HL-60/S4 treated with retinoic acid at 250 ng/mL for 4 days and 3 days (cell line): ENCODE measurements around the gene SERGEF.

Experiments
- in situ Hi-C: fragments of 300-500 bp; cut with MboI; formaldehyde crosslinking; loops from 2 replicates; pipeline ENCODE4 v1.7.0; 2022; ENCODE audit warnings: low sequenced_read_pairs

Gene SERGEF

DNA sequence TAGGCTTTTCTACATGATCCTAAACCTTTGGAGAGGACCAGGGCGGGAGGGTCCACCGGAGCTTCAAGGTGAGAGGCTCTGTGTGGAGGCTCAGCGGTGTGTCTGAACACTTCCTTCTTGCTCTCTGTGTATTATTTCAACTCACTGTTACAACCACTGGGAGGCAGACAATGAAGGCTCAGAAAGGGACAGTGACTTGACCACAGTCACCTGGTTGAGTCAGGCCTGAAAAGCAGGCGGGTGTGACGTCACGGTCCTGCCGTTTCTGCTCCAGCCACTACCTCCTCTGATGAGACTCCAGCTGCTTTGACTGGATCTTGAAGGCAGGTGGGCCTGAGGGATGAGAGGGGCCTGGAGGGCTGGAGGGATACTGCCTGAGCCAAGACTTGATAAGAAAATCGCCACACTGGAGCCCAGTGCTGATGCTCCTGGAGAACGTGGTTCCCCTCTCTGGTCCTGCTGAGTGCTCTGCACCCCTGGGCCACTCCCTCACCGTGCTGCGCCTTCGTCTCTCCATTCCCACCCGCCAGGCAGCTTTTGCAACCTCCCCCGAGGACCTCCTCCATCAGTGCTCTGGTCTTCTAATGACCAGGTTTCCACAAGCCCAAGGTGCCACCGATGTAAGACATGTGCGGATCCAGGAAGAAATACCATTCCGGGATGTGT lies 250.4 kb downstream of the SERGEF start:
- in situ Hi-C loops, result no loop called here

DNA sequence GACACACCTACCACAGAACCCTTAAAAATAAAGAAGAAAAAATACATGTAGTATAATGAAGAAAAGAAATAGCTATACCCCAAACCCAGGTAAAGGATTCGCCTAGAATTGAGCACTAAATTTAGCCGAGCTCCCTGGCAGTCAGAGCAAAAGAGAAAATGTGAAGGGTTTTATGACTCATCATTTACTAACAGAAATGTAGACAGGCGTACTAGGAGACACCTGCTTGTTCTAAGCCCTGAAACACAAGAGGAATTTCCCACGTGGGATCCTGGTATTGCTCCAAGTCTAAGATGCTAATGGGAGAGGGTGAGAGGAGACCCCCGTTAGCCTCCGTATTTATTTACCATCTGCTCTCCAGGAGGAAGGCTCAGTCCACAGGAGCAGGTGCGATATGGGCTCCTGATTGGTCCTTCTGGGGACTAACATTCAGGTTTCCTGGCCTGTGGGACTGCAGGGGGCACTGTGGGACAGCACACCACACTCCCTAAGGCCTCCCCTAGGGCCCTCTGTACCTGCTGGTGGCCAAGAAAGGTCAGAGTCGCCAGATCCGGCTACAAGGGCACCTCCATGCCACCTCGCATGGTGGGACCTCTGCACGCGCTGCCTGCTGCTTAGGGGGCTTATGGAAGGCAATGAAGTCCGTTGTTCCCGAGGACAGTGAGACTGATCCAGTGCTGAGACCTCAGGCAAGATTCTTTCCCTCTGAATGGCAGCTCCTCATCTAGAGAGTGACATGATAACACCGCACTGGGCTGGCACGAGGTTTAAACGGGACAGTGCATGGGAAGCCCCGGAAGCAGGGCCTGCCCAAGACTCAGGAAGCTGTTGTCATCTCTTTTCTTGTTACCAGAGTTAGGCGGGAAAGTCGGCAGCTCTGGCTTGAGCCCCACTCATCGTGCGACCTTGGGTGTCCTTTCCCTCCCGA lies 252.5 kb downstream of the SERGEF start:
- in situ Hi-C loops, result no loop called here

DNA sequence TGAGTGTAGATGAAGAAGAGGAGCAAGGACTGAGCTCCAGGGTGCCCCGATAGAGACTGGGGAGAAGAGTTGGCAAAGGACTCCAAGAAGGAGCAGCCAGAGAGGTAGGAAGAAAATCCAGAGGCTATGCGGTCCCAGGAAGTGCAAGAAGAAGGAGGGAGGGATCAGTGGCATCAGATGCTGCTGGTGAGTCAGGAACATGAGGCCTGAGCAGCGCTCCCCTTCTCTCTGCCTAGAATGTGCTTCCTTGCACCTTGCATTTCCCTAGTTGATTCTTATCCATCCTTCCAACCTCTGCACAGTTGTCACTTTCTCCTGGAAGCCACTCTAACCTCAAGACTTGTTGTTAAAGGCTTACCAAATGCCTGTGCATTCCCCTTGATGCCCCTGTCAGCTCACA lies 257.0 kb downstream of the SERGEF start:
- in situ Hi-C loops, result no loop called here

DNA sequence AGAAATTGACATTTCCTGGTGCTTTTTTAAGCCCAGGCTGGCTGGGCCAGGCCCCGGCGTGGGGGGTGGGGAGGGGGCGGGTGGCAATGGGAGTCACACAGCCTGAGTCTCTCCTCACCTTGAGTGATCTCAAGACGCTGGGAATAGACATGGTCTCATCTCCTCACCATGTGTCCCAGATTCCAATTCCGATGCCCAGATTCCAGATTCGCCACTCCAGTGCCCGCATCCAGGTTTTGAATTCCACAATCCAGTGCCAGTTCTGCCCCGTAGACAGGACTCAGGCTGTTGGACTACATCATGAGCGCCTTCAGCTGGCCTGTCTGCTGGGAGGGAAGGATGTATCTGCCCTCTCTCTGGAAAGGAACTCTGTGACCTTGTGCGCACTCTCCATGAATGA lies 259.2 kb downstream of the SERGEF start:
- in situ Hi-C loops, result no loop called here

DNA sequence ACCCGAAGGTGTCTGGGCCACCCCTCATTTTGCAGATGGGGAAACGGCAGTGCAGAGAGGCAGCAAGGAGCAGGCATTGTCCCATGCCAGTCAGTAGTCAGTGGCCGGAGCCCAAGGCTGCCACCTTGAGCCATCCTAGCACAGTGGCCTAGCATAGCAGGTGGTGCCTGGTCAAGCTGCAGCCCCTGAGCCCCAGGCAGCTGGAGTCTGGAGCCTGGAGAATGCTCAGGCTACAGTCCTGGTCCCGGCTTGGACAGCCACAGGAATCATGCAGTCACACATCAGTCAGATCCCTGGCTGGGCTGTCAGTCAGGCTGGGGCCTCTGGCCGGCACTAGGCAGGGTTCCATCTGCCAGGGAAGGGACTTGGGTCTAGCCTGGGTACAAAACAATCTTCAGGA lies 259.7 kb downstream of the SERGEF start:
- in situ Hi-C loops, result no loop called here

DNA sequence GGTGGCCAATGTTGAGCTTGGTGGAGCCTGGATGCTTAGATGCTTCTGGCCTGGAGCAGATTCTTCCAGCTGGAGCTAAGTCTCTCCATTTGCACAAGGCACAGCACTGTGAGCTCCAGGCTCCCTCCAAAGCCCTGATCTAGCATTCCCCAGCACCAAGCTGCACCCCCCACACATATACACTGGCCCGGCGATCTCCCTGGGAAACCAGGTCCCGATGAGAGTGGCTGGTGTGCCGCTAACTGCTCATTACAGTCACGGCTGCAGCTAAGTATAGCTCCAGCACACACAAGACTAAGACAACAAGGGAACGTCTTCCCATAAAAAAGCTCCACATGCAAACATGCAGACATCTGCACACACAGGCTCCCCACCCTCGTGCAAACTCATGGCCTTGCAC lies 260.7 kb downstream of the SERGEF start:
- in situ Hi-C loops, result no loop called here

DNA sequence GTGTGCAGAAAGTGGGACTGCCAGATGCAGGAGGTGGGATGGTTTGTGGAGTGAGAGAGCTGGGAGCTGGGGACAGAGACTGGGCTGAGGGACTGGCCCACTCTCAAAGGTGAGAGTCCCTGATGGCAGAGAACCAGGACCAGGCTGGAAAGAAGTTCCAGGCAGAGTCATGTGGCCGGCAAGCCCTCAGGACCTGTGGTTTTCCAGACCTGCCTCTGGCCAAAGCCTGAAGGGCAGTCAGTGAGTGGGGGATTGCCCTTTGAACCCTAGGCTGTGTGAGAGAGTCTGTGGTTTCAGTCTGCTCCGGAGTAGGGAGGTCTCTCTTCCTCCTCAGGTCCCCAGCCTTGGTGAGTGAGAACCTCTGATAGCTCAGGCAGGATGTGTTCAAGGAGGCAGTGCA lies 261.3 kb downstream of the SERGEF start:
- in situ Hi-C loops, result no loop called here

DNA sequence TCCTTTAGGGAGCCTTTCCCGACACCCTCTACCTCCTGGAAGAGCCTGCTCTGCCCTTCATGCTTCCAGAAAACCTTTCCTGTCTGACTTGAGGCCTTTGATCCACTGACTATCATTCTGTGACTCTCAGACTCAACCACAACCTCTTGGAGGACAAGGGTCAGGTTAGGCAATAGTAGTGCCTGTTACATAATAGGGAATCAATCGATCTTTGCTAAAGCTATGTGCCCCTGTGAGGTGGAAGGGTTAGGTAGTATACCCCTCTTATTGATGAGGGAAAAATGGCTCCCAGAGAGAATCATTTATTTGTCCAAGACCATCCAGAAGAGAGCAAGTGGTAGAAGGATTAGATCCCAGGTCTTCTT lies 262.1 kb downstream of the SERGEF start:
- in situ Hi-C loops, result no loop called here

DNA sequence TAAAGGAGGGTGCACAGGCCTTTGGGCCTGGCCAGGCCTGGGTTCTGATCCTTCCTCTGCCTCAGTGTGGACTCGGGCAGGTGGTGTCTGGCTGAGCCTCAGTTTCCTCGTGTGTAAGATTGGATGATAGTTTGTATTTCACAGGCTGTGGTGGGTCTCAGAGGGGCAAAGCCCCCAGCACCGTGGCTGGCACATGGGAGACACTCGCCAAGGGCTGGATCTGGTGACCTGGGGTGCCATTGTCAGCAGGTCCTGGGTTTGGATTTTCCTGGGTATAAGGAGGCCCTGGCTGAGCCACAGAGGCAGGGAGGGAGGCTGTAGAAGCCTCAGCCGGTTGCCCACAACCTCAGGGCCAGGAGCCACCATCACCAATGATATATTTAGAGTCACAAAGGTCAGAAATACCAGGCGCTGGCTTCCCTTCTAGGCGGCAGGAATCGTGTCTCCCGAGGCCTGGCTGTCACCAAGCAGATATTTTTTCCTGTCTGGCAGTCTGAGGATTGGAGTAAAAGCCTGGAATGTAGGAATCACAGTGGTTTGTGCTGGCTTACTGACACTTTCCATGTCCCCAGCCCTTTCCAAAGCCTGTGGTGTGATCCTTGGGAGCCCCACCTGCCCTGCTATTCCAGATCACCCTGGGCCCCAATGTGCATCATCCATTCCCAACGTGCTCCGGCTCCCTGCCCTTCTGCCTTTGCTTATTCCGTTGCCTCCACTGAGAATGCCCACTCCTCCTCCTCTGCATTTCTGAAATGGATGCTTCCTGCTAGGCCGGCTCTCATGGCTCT lies 262.6 kb downstream of the SERGEF start:
- in situ Hi-C loops, result no loop called here

DNA sequence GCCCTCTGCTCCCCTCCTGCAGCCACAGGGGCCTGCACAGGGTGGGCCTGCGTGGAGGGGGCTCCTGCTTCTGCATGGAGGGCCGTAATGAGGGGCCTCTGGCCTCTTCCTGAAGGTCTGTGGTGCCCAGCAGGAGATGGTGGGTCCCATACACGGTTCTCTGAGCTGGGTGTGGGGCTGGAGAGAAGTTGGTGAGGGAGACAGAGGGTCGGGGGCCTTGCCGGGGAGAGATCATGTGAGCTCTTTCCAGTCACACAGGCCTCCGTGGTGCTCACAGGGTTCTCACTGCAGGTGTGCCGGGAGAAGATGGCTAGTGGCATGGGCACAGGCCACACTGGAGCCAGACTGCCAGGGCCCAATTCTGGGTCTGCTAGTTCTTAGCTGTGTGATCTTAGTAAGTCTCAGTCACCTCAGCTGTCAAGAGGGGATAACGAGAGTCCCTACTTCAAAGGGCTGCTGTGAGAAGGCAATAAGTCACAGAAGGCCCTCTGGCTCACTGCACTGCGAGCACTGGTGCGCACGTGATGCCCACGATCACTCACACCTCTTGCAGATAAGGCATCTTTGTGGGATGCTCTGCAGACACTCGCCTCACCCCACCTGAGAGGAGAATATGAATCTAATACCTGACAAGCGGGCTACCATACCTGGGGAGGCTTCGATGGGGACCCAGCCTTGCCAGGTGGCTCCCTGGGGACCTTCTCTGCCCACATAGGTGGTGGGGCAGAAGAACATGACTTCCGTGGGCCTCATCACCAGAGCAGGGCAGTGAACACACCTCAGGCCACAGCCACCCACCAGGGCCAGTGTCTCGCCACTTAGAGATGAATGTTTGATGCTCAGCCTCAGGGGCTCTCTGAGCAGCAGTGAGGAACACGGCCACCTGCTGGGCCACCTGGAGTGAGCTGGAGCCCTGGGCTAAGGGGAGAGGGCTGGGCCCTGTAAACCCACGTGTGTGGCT lies 263.8 kb downstream of the SERGEF start:
- in situ Hi-C loops, result loop anchor here (25.0 kb wide), 1 partner anchor 238 kb away; no protein-coding TSS in a partner anchor

DNA sequence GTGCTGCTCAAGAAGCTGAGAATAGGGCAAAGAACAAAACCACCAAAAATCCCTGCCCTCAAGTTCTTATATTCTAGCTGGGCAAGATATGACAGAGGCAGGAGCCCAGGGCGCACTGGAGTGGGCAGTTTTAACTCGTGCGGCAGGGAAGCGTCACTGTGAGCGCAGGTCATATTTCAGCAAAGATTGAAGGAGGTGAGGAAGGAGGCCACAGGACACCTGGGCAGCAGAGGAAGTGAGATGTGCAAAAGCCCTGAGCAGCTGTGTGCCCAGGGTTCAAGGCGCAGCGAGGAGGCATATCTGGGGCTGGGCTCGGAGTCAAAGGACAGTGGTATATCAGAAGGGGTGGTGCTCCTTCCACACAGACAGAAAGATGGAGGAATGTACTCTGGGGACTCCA lies 264.8 kb downstream of the SERGEF start:
- in situ Hi-C loops, result loop anchor here (25.0 kb wide), 1 partner anchor 239 kb away; no protein-coding TSS in a partner anchor

DNA sequence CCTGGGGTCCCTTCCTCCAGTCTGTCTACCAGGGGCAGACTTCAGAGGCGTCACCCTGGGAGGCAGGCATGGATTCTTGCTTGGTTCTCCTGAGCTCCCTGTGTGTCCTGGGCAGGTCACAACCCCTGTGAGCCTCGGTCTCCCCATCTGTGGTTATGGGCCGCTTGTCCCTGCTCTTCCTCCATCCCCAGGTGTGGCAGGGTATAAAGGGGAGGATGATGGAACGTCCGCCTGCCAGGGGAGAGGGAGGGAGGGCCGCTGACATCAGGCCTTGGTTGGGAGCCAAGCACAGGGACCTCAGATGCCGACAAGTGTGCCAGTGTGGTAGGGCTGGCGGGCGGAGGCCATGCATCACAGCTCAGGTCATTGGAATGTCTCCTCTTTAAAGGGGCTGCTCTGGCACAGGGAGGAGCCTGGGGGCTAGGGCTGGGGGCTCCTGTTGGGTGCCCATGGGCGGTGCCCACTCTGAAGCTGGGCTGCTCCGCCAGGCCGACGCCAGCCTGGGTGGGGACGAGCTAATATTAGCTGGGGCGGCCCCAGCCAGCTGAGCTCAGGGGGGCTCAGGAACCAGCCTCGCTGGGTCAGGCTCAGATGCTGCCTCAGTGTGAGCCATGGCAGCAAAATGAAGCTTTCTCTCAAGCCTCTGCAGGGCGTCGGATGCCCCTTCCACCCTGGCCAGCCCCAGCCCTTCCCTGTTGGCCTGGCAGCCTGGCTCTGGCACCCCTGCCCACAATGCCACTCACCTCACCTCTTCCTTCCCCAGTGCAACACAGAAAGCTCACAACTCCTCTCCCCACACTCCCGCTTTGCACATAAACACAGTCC lies 265.5 kb downstream of the SERGEF start:
- in situ Hi-C loops, result loop anchor here (25.0 kb wide), 1 partner anchor 240 kb away; no protein-coding TSS in a partner anchor

DNA sequence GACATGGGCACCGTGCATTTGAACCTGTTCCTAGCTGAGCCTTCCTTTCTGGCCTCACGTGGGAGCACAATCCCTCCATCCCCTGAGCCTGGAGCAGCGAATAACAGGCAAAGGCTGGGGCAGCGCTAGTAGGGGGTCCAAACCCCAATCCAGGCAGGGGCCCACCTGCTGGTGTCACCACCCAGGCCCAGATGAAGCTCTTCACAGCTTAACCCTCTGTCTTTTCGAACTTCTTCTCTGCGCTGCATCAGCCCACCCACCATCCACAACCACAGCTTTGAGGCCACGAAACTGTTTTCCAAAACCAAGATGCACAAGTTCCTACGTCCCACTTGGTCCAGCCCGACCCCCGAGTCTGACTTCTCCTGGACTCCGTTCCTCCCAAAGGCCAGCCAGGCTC lies 266.8 kb downstream of the SERGEF start:
- in situ Hi-C loops, result loop anchor here (25.0 kb wide), 1 partner anchor 241 kb away; no protein-coding TSS in a partner anchor

DNA sequence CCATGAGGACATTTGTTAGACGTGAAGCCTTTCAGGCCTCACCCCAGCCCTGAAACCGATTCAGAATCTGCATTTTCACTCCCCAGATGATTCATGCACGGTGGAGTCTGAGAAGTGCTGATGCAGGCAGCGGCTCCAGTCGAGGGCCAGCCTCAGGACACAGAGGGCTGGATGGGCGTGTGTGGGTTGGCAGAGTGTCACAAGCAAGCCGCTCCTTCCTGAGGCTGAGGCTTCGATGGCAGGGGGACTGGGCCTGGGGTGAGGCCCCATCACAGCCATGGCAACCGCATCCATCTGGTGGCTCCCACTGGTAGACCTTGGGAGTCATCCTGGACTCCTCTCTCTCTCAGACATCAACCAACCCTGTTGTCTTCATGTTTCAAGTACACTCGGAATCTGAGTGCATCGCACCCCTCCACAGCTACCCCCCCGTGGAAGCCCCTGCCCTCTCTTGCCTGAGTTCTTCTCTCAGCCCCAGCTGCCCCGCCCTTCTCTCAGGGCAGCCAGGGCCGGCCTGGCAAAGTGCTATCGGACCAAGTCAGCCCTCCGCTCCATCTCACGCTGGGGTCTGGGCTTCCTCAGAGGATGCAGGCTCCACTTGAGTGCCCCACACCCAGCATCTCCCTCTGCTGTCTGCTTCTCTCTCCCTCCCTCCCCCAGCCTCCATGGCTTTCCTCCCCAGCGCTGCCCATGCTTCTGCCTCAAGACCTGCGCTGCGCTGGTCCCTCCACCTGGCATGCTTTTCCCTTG lies 267.6 kb downstream of the SERGEF start:
- in situ Hi-C loops, result loop anchor here (25.0 kb wide), 1 partner anchor 242 kb away; no protein-coding TSS in a partner anchor

DNA sequence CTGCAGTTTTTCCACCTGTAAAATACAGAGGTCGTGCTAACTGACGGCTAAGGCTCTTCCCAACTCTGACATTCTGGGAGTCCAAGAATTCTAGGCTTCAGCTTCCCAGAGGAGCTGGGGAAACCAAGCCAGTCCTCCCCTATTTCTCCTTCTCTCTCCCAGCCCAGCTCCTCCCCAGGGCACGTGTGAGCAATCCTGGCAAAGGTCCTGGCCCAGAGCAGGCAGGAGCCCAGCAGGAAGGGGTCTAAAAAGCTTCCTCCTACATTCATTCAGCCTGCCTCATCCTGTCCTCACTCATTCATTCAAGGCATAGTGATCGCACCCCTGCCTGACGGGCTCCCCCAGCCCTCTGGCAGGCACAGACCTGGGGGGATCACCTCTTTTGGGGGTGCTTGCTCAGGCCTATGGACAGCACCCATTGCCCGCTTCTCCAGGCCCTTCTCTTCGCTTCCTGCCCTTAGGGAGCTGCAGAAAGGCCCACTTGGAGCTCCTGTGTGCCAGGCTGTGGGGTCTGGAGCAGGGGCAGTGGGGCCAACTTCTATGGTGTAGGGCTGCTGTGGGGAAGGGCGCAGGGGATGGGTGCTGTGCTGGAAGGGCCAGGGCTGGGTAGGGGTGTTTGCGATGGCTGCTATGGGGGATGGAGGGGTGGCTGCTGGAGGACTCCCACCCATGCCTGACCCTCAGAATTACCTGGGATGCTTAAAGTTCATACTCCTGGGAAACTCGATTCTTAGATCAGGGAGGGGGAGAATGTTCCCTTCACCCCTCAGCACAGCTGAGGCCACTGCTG lies 268.5 kb downstream of the SERGEF start:
- in situ Hi-C loops, result loop anchor here (25.0 kb wide), 1 partner anchor 243 kb away; no protein-coding TSS in a partner anchor

DNA sequence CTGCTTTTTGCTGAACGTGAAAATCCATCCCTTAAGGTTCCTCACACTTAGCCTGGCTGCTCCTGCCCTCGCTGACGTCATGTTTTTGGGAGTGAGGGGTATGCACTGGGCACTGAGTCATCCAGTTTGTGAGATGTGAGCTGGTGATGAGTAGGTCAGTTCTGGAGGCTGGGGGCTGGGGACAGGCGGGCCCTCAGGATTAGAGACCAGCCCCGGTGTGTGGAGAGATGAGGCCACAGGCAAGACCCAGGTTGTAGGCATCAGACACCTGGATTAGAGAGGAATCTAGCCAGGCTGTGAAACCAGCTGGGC lies 269.1 kb downstream of the SERGEF start:
- in situ Hi-C loops, result loop anchor here (25.0 kb wide), 1 partner anchor 244 kb away; no protein-coding TSS in a partner anchor

DNA sequence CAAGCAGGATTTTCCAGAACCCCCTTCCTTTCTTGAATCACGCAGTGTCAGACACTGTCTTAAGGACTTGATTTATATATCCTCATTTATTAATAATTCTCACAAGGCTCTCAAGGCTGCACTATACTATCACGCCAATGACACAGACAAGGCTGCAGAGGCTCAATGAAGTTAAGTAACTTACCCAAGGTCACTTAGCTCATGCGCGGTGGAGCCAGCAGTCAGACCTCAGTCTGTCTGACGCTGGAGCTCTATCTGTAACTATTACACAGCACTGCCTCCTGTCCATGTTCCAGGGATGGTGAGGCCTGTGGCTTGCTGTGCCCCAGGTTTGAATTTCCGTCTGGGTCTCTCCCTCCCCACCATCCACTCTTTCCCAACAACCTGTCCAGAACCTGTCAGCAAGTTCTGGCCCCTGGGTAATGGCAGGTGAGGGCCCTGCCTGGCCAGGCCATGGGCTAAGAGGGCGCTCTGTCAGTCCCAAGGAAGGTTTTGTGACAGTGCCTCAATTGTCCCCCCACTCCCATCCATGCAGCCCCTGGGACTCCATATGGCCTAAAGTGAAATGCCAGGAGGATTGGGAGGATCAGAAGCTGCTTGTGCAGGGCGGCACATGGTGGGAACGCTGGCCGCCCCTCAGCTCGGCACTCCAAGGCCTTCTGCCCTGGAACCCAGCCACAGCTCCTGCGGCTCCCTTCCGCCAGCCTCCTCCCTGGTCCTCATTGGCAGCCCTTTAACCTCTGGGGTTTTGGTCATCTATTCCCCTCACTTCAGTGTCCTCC lies 269.6 kb downstream of the SERGEF start:
- in situ Hi-C loops, result loop anchor here (25.0 kb wide), 1 partner anchor 244 kb away; no protein-coding TSS in a partner anchor
